Measurements from ENCODE around the gene AQP5.

AQP5 gene

GRCh38 chr12:49947593-49948226, 14.0 kb upstream of the AQP5 start:
- no peak for DNase-seq (ENCODE audit: extremely low read depth, low read depth)
- TF ChIP-seq CTCF (IDR thresholded peaks at IDR 0.05; ENCODE audit: low read depth, low read length): no peak

- no peak for DNase-seq (ENCODE audit: extremely low read depth, low read depth)
Observed at GRCh38 chr12:49948866-49949845, 12.5 kb upstream of the AQP5 start.

GRCh38 chr12:49949866-49950265, 11.8 kb upstream of the AQP5 start:
- DNase-seq (ENCODE audit: extremely low read depth, low read depth): no peak
- TF ChIP-seq CTCF (IDR thresholded peaks at IDR 0.05; ENCODE audit: low read depth, low read length): no peak

More at GRCh38 chr12:49948866-49949845, 12.5 kb upstream of the AQP5 start:
- TF ChIP-seq CTCF (IDR thresholded peaks at IDR 0.05; ENCODE audit: low read depth, low read length): no peak

GRCh38 chr12:49950273-49951251, 11.1 kb upstream of the AQP5 start, which contains the start of gene AQP2:
TSS of gene AQP2 (plus strand) at chr12:49950737. CDS start at chr12:49950831, 94 bp downstream.
- TF ChIP-seq CTCF (IDR thresholded peaks at IDR 0.05; ENCODE audit: low read depth, low read length): no peak
- no peak for DNase-seq (ENCODE audit: extremely low read depth, low read depth)

- no peak for DNase-seq (ENCODE audit: extremely low read depth, low read depth)
- TF ChIP-seq CTCF (IDR thresholded peaks at IDR 0.05; ENCODE audit: low read depth, low read length): no peak
Observed at GRCh38 chr12:49951411-49952240, 10.0 kb upstream of the AQP5 start.

- no peak for TF ChIP-seq CTCF (IDR thresholded peaks at IDR 0.05; ENCODE audit: low read depth, low read length)
- no peak for DNase-seq (ENCODE audit: extremely low read depth, low read depth)
Observed at GRCh38 chr12:49952391-49953055, 9.1 kb upstream of the AQP5 start.
